HepG2 (cell line): Measurements from ENCODE around the gene ZNF627. TPM values are rescaled to one million over a fixed set of nuclear protein-coding genes. Genes with fewer than 3 reads are reported as not detected.
A peak's percentile ranks its signal among the peaks of the same experiment; 100 is the strongest.

Experiments
- ATF7-NPFF ChIP-seq: sonication (generic); formaldehyde crosslinking; IDR thresholded peaks from 2 replicates; pipeline ENCODE4 v1.8.1; 2023; ENCODE audit warnings: mild to moderate bottlenecking, low read depth, missing genetic modification reagents, moderate library complexity
- BATF2 ChIP-seq: sonication (generic); formaldehyde crosslinking; IDR thresholded peaks from 2 replicates; pipeline ENCODE4 v1.8.0; 2022; ENCODE audit warnings: mild to moderate bottlenecking, missing genetic modification reagents, moderate library complexity
- GMEB1 ChIP-seq: sonication (generic); formaldehyde crosslinking; IDR thresholded peaks from 2 replicates; pipeline ENCODE4 v1.5.1; 2020; ENCODE audit warnings: missing genetic modification reagents, mild to moderate bottlenecking, borderline replicate concordance
- KAT8 ChIP-seq: IDR thresholded peaks from 2 replicates; pipeline ENCODE4 v1.6.1; 2016; ENCODE audit warnings: missing genetic modification reagents, missing compliant biosample characterization
- NR1H2 ChIP-seq: sonication (generic); formaldehyde crosslinking; IDR thresholded peaks from 2 replicates; pipeline ENCODE4 v1.8.1; 2022; ENCODE audit warnings: low read depth, missing genetic modification reagents, borderline replicate concordance
- SMARCC2 ChIP-seq: fragments of 450-650 bp; IDR thresholded peaks from 2 replicates; pipeline ENCODE4 v1.6.1; 2017; ENCODE audit warnings: antibody characterized with exemption, mild to moderate bottlenecking
- SMARCE1 ChIP-seq: fragments of 450-650 bp; IDR thresholded peaks from 2 replicates; pipeline ENCODE4 v1.6.1; 2017; ENCODE audit warnings: borderline replicate concordance
- SSRP1 ChIP-seq: IDR thresholded peaks from 2 replicates; pipeline ENCODE4 v1.6.1; 2016; ENCODE audit warnings: control low read depth
- TAF15 ChIP-seq: fragments of 200-400 bp; formaldehyde crosslinking; IDR thresholded peaks from one replicate; pipeline ENCODE4 v1.6.1; 2018; ENCODE audit warnings: mild to moderate bottlenecking, low read depth, low read length; ENCODE audit not compliant: poor library complexity, severe bottlenecking
- THAP11 ChIP-seq: IDR thresholded peaks from 2 replicates; pipeline ENCODE4 v1.6.1; 2016; ENCODE audit warnings: missing biosample characterization, missing genetic modification reagents
- ZBTB8A ChIP-seq: sonication (generic); formaldehyde crosslinking; IDR thresholded peaks from 2 replicates; pipeline ENCODE4 v1.4.0; 2020; ENCODE audit warnings: mild to moderate bottlenecking, low read depth, missing genetic modification reagents, borderline replicate concordance
- ZMYM4 ChIP-seq: sonication (generic); formaldehyde crosslinking; IDR thresholded peaks from 2 replicates; pipeline ENCODE4 v1.8.1; 2023; ENCODE audit warnings: mild to moderate bottlenecking, missing genetic modification reagents
- ZNF20 ChIP-seq: sonication (generic); formaldehyde crosslinking; IDR thresholded peaks from 2 replicates; pipeline ENCODE4 v1.4.0; 2020; ENCODE audit warnings: mild to moderate bottlenecking, moderate library complexity, missing genetic modification reagents
- ZNF441 ChIP-seq: sonication (generic); formaldehyde crosslinking; IDR thresholded peaks from 2 replicates; pipeline ENCODE4 v1.7.0; 2021; ENCODE audit warnings: missing genetic modification reagents, borderline replicate concordance
- ZNF576 ChIP-seq: sonication (generic); formaldehyde crosslinking; IDR thresholded peaks from 2 replicates; pipeline ENCODE4 v1.4.0; 2020; ENCODE audit warnings: mild to moderate bottlenecking, missing genetic modification reagents
- ZNF598 ChIP-seq: sonication (generic); formaldehyde crosslinking; IDR thresholded peaks from 2 replicates; pipeline ENCODE4 v1.5.1; 2020; ENCODE audit warnings: mild to moderate bottlenecking, missing genetic modification reagents, borderline replicate concordance
- ZSCAN12 ChIP-seq: sonication (generic); formaldehyde crosslinking; IDR thresholded peaks from 2 replicates; pipeline ENCODE4 v1.9.0; 2021; ENCODE audit warnings: mild to moderate bottlenecking, missing genetic modification reagents
- polyA plus RNA-seq, 8 experiments: library from polyadenylated mRNA; depleted of rRNA in 3 of 8; stranded (reverse) in 7 of 8; unstranded in 1 of 8; fragments of >200 nt; fragmentation: Illumina TruSeq in 4 of 8; extraction: Trizol in 4 of 8; gene quantifications; 2 replicates each; pipeline versions ENCODE4 v1.2.1 to v1.2.3, GENCODE V29; 2011 to 2016; ENCODE audit warnings: low read depth in 4 of 8, missing spikeins in 1 of 8, mixed read lengths in 1 of 8; ENCODE audit not compliant: insufficient read depth in 1 of 8
- total RNA-seq, 5 experiments: library from RNA; depleted of rRNA; stranded (reverse); fragments of >200 nt; fragmentation: Illumina TruSeq; extraction: Trizol; gene quantifications; 2 replicates each; pipeline ENCODE4 v1.2.3, GENCODE V29; 2016; ENCODE audit warnings: low read depth in 1 of 5
- TF ChIP-seq, protein P1 (sequence below): IDR thresholded peaks from 2 replicates; pipeline ENCODE4 v1.6.1; 2016; ENCODE audit warnings: low read depth, missing genetic modification reagents, missing compliant biosample characterization
- TF ChIP-seq, protein P2 (sequence below): sonication (generic); formaldehyde crosslinking; IDR thresholded peaks from 2 replicates; pipeline ENCODE4 v1.5.0; 2020; ENCODE audit warnings: missing genetic modification reagents

Gene ZNF627
- total and polyA plus RNA-seq, 2 of the 13 experiments (the other 11 are each of a cell fraction or from before 2014, with no cell fraction given), result 4.2 to 12.7 TPM

GRCh38 chr19:11597202-11598102 is at the start of gene ZNF627 (continued):
- TF ChIP-seq, protein P1, sequence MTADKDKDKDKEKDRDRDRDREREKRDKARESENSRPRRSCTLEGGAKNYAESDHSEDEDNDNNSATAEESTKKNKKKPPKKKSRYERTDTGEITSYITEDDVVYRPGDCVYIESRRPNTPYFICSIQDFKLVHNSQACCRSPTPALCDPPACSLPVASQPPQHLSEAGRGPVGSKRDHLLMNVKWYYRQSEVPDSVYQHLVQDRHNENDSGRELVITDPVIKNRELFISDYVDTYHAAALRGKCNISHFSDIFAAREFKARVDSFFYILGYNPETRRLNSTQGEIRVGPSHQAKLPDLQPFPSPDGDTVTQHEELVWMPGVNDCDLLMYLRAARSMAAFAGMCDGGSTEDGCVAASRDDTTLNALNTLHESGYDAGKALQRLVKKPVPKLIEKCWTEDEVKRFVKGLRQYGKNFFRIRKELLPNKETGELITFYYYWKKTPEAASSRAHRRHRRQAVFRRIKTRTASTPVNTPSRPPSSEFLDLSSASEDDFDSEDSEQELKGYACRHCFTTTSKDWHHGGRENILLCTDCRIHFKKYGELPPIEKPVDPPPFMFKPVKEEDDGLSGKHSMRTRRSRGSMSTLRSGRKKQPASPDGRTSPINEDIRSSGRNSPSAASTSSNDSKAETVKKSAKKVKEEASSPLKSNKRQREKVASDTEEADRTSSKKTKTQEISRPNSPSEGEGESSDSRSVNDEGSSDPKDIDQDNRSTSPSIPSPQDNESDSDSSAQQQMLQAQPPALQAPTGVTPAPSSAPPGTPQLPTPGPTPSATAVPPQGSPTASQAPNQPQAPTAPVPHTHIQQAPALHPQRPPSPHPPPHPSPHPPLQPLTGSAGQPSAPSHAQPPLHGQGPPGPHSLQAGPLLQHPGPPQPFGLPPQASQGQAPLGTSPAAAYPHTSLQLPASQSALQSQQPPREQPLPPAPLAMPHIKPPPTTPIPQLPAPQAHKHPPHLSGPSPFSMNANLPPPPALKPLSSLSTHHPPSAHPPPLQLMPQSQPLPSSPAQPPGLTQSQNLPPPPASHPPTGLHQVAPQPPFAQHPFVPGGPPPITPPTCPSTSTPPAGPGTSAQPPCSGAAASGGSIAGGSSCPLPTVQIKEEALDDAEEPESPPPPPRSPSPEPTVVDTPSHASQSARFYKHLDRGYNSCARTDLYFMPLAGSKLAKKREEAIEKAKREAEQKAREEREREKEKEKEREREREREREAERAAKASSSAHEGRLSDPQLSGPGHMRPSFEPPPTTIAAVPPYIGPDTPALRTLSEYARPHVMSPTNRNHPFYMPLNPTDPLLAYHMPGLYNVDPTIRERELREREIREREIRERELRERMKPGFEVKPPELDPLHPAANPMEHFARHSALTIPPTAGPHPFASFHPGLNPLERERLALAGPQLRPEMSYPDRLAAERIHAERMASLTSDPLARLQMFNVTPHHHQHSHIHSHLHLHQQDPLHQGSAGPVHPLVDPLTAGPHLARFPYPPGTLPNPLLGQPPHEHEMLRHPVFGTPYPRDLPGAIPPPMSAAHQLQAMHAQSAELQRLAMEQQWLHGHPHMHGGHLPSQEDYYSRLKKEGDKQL (CRISPR knock-in tag), result no peak
- 0 out of 2 replicates have a peak, but pooled peaks have one; percentile 29 for TF ChIP-seq ZNF441 (CRISPR knock-in tag)
- TF ChIP-seq ATF7-NPFF (CRISPR knock-in tag), result peak; percentile 92; the same call in 1 of the 2 replicates
- TF ChIP-seq TAF15, result no peak
- no peak for TF ChIP-seq NR1H2
- no peak for TF ChIP-seq SMARCE1
- TF ChIP-seq ZNF20, result no peak
- TF ChIP-seq ZNF598 (CRISPR knock-in tag), result peak; percentile 94; the same call in 1 of the 2 replicates
- no peak for TF ChIP-seq SMARCC2
- peak; percentile 73; the same call in 1 of the 2 replicates for TF ChIP-seq GMEB1 (CRISPR knock-in tag)
- TF ChIP-seq ZSCAN12, result no peak
- peak; percentile 86 for TF ChIP-seq KAT8
- peak; percentile 49 for TF ChIP-seq THAP11 (CRISPR knock-in tag)
- TF ChIP-seq, protein P2, sequence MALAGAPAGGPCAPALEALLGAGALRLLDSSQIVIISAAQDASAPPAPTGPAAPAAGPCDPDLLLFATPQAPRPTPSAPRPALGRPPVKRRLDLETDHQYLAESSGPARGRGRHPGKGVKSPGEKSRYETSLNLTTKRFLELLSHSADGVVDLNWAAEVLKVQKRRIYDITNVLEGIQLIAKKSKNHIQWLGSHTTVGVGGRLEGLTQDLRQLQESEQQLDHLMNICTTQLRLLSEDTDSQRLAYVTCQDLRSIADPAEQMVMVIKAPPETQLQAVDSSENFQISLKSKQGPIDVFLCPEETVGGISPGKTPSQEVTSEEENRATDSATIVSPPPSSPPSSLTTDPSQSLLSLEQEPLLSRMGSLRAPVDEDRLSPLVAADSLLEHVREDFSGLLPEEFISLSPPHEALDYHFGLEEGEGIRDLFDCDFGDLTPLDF, result 0 out of 2 replicates have a peak, but pooled peaks have one; percentile 22
- peak; percentile 51; the same call in 1 of the 2 replicates for TF ChIP-seq ZMYM4 (CRISPR knock-in tag)
- TF ChIP-seq ZBTB8A (CRISPR knock-in tag), result peak; percentile 69; the same call in 1 of the 2 replicates
- peak; percentile 25; the same call in 1 of the 2 replicates for TF ChIP-seq ZNF576 (CRISPR knock-in tag)
- TF ChIP-seq SSRP1 (CRISPR knock-in tag), result peak; percentile 46; the same call in 1 of the 2 replicates
- TF ChIP-seq BATF2 (CRISPR knock-in tag), result no peak
